ENCODE results near the gene DEXI.
"Not testable (repeated sequence)": the region's sequence is repeated elsewhere in the genome, so short reads cannot be mapped to it uniquely, and the experiment has no call there.

Gene DEXI

GRCh38 chr16:10976634-10977033 is 34.4 kb upstream of the DEXI start:
- H3K27me3 Mint-ChIP-seq, result no peaks in the 10 kb centered on the region
- DNase-seq (no peak), ATAC-seq (no peak)
- no peaks in the 10 kb centered on the region for H3K9me3 Mint-ChIP-seq
- H3K4me3 Mint-ChIP-seq, result no peak overlapping the region
- peaks cover 38% of the 10 kb centered on the region for H3K4me1 Mint-ChIP-seq
- H3K27ac Mint-ChIP-seq, result no peak overlapping the region

- H3K27ac Mint-ChIP-seq, result peak overlapping the region; percentile 32 to 86
- DNase-seq (no peak), ATAC-seq (peak; percentile 18)
- no peaks in the 10 kb centered on the region for H3K27me3 Mint-ChIP-seq
- no peaks in the 10 kb centered on the region for H3K9me3 Mint-ChIP-seq
- H3K4me1 Mint-ChIP-seq, result peaks cover 39% of the 10 kb centered on the region
- peak overlapping the region; percentile 28 to 31 for H3K4me3 Mint-ChIP-seq
These were observed 30.7 kb upstream of the DEXI start for GRCh38 chr16:10972819-10973464.

GRCh38 chr16:10972108-10972818 is 30.0 kb upstream of the DEXI start:
- Mint-ChIP-seq H3K4me1 (peaks cover 34% of the 10 kb centered on the region), H3K27ac (peak overlapping the region in 1 of 2 donors; percentile 3), H3K4me3 (peak overlapping the region in 1 of 2 donors; percentile 6), H3K9me3 (no peaks in the 10 kb centered on the region), H3K27me3 (no peaks in the 10 kb centered on the region)
- no peak for DNase-seq
- no peak for ATAC-seq

- peaks cover 37% of the 10 kb centered on the region for H3K4me1 Mint-ChIP-seq
- H3K4me3 Mint-ChIP-seq, result no peak overlapping the region
- H3K9me3 Mint-ChIP-seq, result peaks cover 0 to under 1% of the 10 kb centered on the region in 2 donors
- ATAC-seq (no peak), DNase-seq (no peak)
- H3K27me3 Mint-ChIP-seq, result no peaks in the 10 kb centered on the region
- no peak overlapping the region for H3K27ac Mint-ChIP-seq
These were observed 29.3 kb upstream of the DEXI start for GRCh38 chr16:10971560-10971961.

- Mint-ChIP-seq H3K27me3 (no peaks in the 10 kb centered on the region), H3K9me3 (peaks cover 8 to 10% of the 10 kb centered on the region in 2 donors), H3K4me1 (peaks cover 52% of the 10 kb centered on the region), H3K27ac (no peak overlapping the region), H3K4me3 (no peak overlapping the region)
- ATAC-seq, result no peak
- DNase-seq, result no peak
These were observed 27.8 kb upstream of the DEXI start for GRCh38 chr16:10970065-10970464.

GRCh38 chr16:10969615-10970014 is 27.3 kb upstream of the DEXI start:
- H3K27me3 Mint-ChIP-seq, result no peaks in the 10 kb centered on the region
- H3K9me3 Mint-ChIP-seq, result peaks cover 8 to 10% of the 10 kb centered on the region in 2 donors
- no peak for ATAC-seq
- H3K27ac Mint-ChIP-seq, result no peak overlapping the region
- peaks cover 55% of the 10 kb centered on the region for H3K4me1 Mint-ChIP-seq
- no peak overlapping the region for H3K4me3 Mint-ChIP-seq
- DNase-seq, result no peak

GRCh38 chr16:10968498-10968897 is 26.2 kb upstream of the DEXI start:
- Mint-ChIP-seq H3K27ac (peak overlapping the region in 1 of 2 donors; percentile 86), H3K4me1 (peaks cover 61% of the 10 kb centered on the region), H3K27me3 (no peaks in the 10 kb centered on the region)

GRCh38 chr16:10967986-10968385 is 25.7 kb upstream of the DEXI start:
- Mint-ChIP-seq H3K27me3 (no peaks in the 10 kb centered on the region), H3K4me3 (no peak overlapping the region), H3K9me3 (peaks cover 8 to 10% of the 10 kb centered on the region in 2 donors), H3K4me1 (peaks cover 55% of the 10 kb centered on the region), H3K27ac (peak overlapping the region in 1 of 2 donors; percentile 86)
- ATAC-seq (no peak), DNase-seq (no peak)

More at GRCh38 chr16:10968498-10968897, 26.2 kb upstream of the DEXI start:
- H3K4me3 Mint-ChIP-seq, result no peak overlapping the region
- DNase-seq (no peak), ATAC-seq (no peak)
- H3K9me3 Mint-ChIP-seq, result peaks cover 8 to 10% of the 10 kb centered on the region in 2 donors

- peak overlapping the region; percentile 81 to 94 for H3K27ac Mint-ChIP-seq
- not testable (repeated sequence) for H3K4me3 Mint-ChIP-seq, H3K9me3 Mint-ChIP-seq, ATAC-seq, H3K27me3 Mint-ChIP-seq
- peak in 1 of 2 donors; percentile 54 for DNase-seq
- peaks cover 41% of the 10 kb centered on the region for H3K4me1 Mint-ChIP-seq
These were observed 24.3 kb upstream of the DEXI start for GRCh38 chr16:10966559-10966958.

GRCh38 chr16:10966129-10966528 is 23.9 kb upstream of the DEXI start:
- H3K27ac Mint-ChIP-seq, result peak overlapping the region; percentile 81 to 94
- no peaks in the 10 kb centered on the region for H3K27me3 Mint-ChIP-seq
- H3K4me1 Mint-ChIP-seq, result peaks cover 38% of the 10 kb centered on the region
- peaks cover 8 to 10% of the 10 kb centered on the region in 2 donors for H3K9me3 Mint-ChIP-seq
- H3K4me3 Mint-ChIP-seq, result peak overlapping the region; percentile 36 to 65
- DNase-seq (no peak), ATAC-seq (no peak)

GRCh38 chr16:10965440-10966061 is 23.3 kb upstream of the DEXI start:
- Mint-ChIP-seq H3K27me3 (no peaks in the 10 kb centered on the region), H3K9me3 (peaks cover 8 to 10% of the 10 kb centered on the region in 2 donors), H3K4me3 (peak overlapping the region; percentile 36 to 65), H3K27ac (peak overlapping the region; percentile 81 to 94), H3K4me1 (peaks cover 38% of the 10 kb centered on the region)
- ATAC-seq, result peak; percentile 84
- DNase-seq, result peak in 1 of 2 donors; percentile 78

GRCh38 chr16:10964891-10965326 is 22.6 kb upstream of the DEXI start:
- peak; percentile 84 for ATAC-seq
- peak in 1 of 2 donors; percentile 81 for DNase-seq
- Mint-ChIP-seq H3K4me3 (peak overlapping the region; percentile 17 to 64), H3K27ac (peak overlapping the region; percentile 14 to 94), H3K27me3 (no peaks in the 10 kb centered on the region), H3K4me1 (peaks cover 38% of the 10 kb centered on the region), H3K9me3 (peaks cover 8 to 10% of the 10 kb centered on the region in 2 donors)

- H3K9me3 Mint-ChIP-seq, result peaks cover 8 to 10% of the 10 kb centered on the region in 2 donors
- H3K27me3 Mint-ChIP-seq, result no peaks in the 10 kb centered on the region
- peak overlapping the region; percentile 45 to 97 for H3K27ac Mint-ChIP-seq
- ATAC-seq (peak; percentile 47), DNase-seq (peak; percentile 70 to 85)
- peak overlapping the region; percentile 0 to 75 for H3K4me3 Mint-ChIP-seq
- H3K4me1 Mint-ChIP-seq, result peaks cover 38% of the 10 kb centered on the region
These were observed 22.0 kb upstream of the DEXI start for GRCh38 chr16:10964039-10964890.

- H3K4me1 Mint-ChIP-seq, result peaks cover 47% of the 10 kb centered on the region
- peak overlapping the region in 1 of 2 donors; percentile 61 for H3K27ac Mint-ChIP-seq
- DNase-seq (no peak), ATAC-seq (no peak)
- no peak overlapping the region for H3K4me3 Mint-ChIP-seq
- peaks cover 5 to 6% of the 10 kb centered on the region in 2 donors for H3K9me3 Mint-ChIP-seq
- no peaks in the 10 kb centered on the region for H3K27me3 Mint-ChIP-seq
These were observed 19.0 kb upstream of the DEXI start for GRCh38 chr16:10961231-10961630.

- no peaks in the 10 kb centered on the region for H3K9me3 Mint-ChIP-seq
- DNase-seq, result no peak
- no peaks in the 10 kb centered on the region for H3K27me3 Mint-ChIP-seq
- peaks cover 44% of the 10 kb centered on the region for H3K4me1 Mint-ChIP-seq
- H3K4me3 Mint-ChIP-seq, result no peak overlapping the region
- no peak overlapping the region for H3K27ac Mint-ChIP-seq
- ATAC-seq, result no peak
These were observed 16.9 kb upstream of the DEXI start for GRCh38 chr16:10959161-10959560.

Data from stimulated activated naive CD8-positive, alpha-beta T cell treated with anti-CD3 and anti-CD28 coated beads, Interleukin-15, amount 100 ng/mL, for 72 hours (primary cell).